Measurements from ENCODE around the gene TXNL4B. TPM values are rescaled to one million over a fixed set of nuclear protein-coding genes. Genes with fewer than 3 reads are reported as not detected.

Gene TXNL4B
- total and polyA plus RNA-seq, 2 donors: 9.9 to 13.1 TPM

GRCh38 chr16:72051818-72052217, 41.6 kb downstream of the TXNL4B start:
- Histone ChIP-seq H3K4me3 (ENCODE audit: low read length in 2 of 2) (no peak overlapping the region), H3K36me3 (ENCODE audit: control insufficient read depth in 2 of 2, insufficient read depth in 2 of 2, low read length in 1 of 2) (no peaks in the 10 kb centered on the region), H3K27ac (ENCODE audit: low read depth in 1 of 2, low read length in 1 of 2) (no peak overlapping the region), H3K9me3 (ENCODE audit: control insufficient read depth in 2 of 2, insufficient read depth in 1 of 2, low read length in 1 of 2) (peaks cover 0 to 3% of the 10 kb centered on the region in 2 donors), H3K4me1 (ENCODE audit: control insufficient read depth in 2 of 2, insufficient read depth in 2 of 2, low read length in 2 of 2) (no peaks in the 10 kb centered on the region), H3K27me3 (ENCODE audit: control insufficient read depth in 2 of 2, insufficient read depth in 1 of 2, low read length in 1 of 2) (no peaks in the 10 kb centered on the region)
- WGBS: 73% methylated on average over 2 of the region's 2 CpGs
- no peak for DNase-seq (ENCODE audit: low read depth in 6 of 9, low spot score in 9 of 9)

DNA sequence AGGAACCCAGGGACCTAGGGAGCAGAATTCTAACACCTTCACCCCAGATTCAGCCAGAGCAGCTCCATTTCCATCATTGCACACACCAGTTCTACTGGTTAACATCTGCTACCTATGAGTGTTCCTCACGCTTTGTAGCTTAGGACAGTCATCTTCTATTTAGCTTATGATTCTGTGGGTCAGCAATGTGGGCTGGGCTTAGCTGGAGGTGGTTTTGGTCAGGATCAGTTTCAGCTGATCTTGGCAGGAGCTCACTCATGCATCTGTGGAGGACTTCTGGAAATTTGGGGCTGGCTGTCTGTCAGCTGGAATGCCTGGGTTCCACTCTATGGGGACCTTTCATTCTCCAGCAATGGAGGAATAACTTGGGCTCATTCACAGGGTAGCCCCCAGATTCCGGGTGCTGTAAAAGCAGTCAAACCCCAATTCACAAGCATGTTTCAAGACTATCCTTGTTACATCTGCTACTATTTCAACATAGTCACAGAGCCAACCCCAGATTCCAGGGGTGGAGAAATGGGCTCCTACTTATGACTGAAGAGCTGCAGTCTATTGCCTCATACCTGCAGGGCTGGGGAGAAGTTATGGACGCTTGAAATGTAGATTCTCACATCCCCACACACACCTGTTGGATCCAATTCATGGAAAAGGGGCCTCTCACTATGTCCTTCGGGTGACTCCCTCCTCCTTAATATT, 42.5 kb downstream of the TXNL4B start:
- WGBS: 94% methylated on average over 4 of the region's 4 CpGs
- Histone ChIP-seq H3K27ac (ENCODE audit: low read depth in 1 of 2, low read length in 1 of 2) (no peak overlapping the region), H3K9me3 (ENCODE audit: control insufficient read depth in 2 of 2, insufficient read depth in 1 of 2, low read length in 1 of 2) (peaks cover 0 to 3% of the 10 kb centered on the region in 2 donors), H3K27me3 (ENCODE audit: control insufficient read depth in 2 of 2, insufficient read depth in 1 of 2, low read length in 1 of 2) (no peaks in the 10 kb centered on the region), H3K4me3 (ENCODE audit: low read length in 2 of 2) (no peak overlapping the region), H3K4me1 (ENCODE audit: control insufficient read depth in 2 of 2, insufficient read depth in 2 of 2, low read length in 2 of 2) (no peaks in the 10 kb centered on the region), H3K36me3 (ENCODE audit: control insufficient read depth in 2 of 2, insufficient read depth in 2 of 2, low read length in 1 of 2) (no peaks in the 10 kb centered on the region)
- DNase-seq (ENCODE audit: low read depth in 6 of 9, low spot score in 9 of 9): no peak

DNA sequence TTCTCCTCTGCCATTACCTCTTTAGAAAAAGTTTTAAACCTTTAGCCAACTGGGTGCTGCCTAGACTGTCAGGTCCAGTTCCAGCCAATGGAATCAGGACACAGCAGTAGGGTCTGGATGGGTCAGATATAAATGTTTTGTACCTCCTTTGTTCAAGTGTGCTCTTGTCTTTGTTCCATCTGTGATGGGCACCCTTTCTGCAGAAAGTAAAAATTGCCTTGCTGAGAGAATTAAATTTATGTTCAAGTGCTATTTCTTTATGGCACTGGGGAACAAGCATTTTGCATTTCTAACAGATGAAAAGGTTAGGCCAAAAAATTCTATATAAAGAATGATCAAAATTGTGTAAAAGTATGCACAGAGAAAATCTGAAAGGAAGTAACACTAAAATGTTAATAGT, 44.3 kb downstream of the TXNL4B start:
- no peak for DNase-seq (ENCODE audit: low read depth in 6 of 9, low spot score in 9 of 9)
- Histone ChIP-seq H3K9me3 (ENCODE audit: control insufficient read depth in 2 of 2, insufficient read depth in 1 of 2, low read length in 1 of 2) (peaks cover 0 to 3% of the 10 kb centered on the region in 2 donors), H3K4me1 (ENCODE audit: control insufficient read depth in 2 of 2, insufficient read depth in 2 of 2, low read length in 2 of 2) (no peaks in the 10 kb centered on the region), H3K36me3 (ENCODE audit: control insufficient read depth in 2 of 2, insufficient read depth in 2 of 2, low read length in 1 of 2) (no peaks in the 10 kb centered on the region), H3K4me3 (ENCODE audit: low read length in 2 of 2) (no peak overlapping the region), H3K27ac (ENCODE audit: low read depth in 1 of 2, low read length in 1 of 2) (no peak overlapping the region), H3K27me3 (ENCODE audit: control insufficient read depth in 2 of 2, insufficient read depth in 1 of 2, low read length in 1 of 2) (no peaks in the 10 kb centered on the region)

GRCh38 chr16:72044825-72045359, 48.5 kb downstream of the TXNL4B start:
- peaks cover 0 to 11% of the 10 kb centered on the region in 2 donors for H3K36me3 ChIP-seq (ENCODE audit: control insufficient read depth in 2 of 2, insufficient read depth in 2 of 2, low read length in 1 of 2)

DNA sequence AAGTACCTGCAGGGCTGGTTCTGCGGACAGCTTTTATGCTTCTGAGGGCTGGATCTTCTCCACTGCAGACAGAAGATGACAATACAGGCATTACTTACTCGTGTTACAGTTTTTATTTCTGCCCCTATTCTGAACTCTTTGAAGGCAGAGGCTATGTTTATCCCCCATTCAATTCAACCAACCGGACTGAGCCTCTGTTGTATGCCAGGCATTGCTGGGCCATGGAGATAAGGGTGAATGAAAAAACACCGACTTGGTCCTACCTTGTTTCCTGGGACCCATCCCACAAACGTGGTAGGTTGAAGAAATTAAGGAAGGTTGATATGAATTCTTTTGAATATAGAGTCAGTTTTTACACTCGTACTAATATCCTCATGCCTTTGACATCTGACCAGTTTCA, 49.1 kb downstream of the TXNL4B start:
- no peaks in the 10 kb centered on the region for H3K4me1 ChIP-seq (ENCODE audit: control insufficient read depth in 2 of 2, insufficient read depth in 2 of 2, low read length in 2 of 2)
- H3K4me3 ChIP-seq (ENCODE audit: low read length in 2 of 2): no peak overlapping the region
- H3K9me3 ChIP-seq (ENCODE audit: control insufficient read depth in 2 of 2, insufficient read depth in 1 of 2, low read length in 1 of 2): no peaks in the 10 kb centered on the region
- H3K27me3 ChIP-seq (ENCODE audit: control insufficient read depth in 2 of 2, insufficient read depth in 1 of 2, low read length in 1 of 2): no peaks in the 10 kb centered on the region
- H3K27ac ChIP-seq (ENCODE audit: low read depth in 1 of 2, low read length in 1 of 2): no peak overlapping the region
- no peak for DNase-seq (ENCODE audit: low read depth in 6 of 9, low spot score in 9 of 9)
- 83% methylated on average over 6 of the region's 6 CpGs for WGBS
- H3K36me3 ChIP-seq (ENCODE audit: control insufficient read depth in 2 of 2, insufficient read depth in 2 of 2, low read length in 1 of 2): peaks cover 0 to 11% of the 10 kb centered on the region in 2 donors

More at GRCh38 chr16:72044825-72045359, 48.5 kb downstream of the TXNL4B start:
- no peak overlapping the region for H3K4me3 ChIP-seq (ENCODE audit: low read length in 2 of 2)
- no peaks in the 10 kb centered on the region for H3K4me1 ChIP-seq (ENCODE audit: control insufficient read depth in 2 of 2, insufficient read depth in 2 of 2, low read length in 2 of 2)
- H3K9me3 ChIP-seq (ENCODE audit: control insufficient read depth in 2 of 2, insufficient read depth in 1 of 2, low read length in 1 of 2): peaks cover 0 to 3% of the 10 kb centered on the region in 2 donors
- 93% methylated on average over 2 of the region's 2 CpGs for WGBS
- H3K27me3 ChIP-seq (ENCODE audit: control insufficient read depth in 2 of 2, insufficient read depth in 1 of 2, low read length in 1 of 2): no peaks in the 10 kb centered on the region
- no peak overlapping the region for H3K27ac ChIP-seq (ENCODE audit: low read depth in 1 of 2, low read length in 1 of 2)
- DNase-seq (ENCODE audit: low read depth in 6 of 9, low spot score in 9 of 9): no peak

DNA sequence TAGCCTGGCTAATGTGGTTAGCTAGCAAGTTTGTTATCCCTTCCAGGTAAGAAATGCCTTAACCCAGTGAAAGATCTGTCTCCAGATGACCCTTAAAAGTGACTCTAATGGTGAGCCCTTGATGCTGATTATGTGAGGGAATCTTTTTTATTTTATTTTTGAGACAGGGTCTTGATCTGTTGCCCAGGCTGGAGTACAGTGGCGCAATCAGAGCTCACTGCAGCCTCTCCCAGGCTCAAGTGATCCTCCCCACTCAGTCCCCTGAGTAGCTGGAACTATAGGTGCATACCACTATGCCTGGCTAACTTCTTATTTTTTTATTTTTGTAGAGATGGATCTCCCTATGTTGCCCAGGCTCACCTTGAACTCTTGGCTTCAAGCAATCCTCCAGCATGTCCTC, 49.9 kb downstream of the TXNL4B start:
- WGBS: 100% methylated on average over 1 of the region's 1 CpG
- Histone ChIP-seq H3K27me3 (ENCODE audit: control insufficient read depth in 2 of 2, insufficient read depth in 1 of 2, low read length in 1 of 2) (no peaks in the 10 kb centered on the region), H3K36me3 (ENCODE audit: control insufficient read depth in 2 of 2, insufficient read depth in 2 of 2, low read length in 1 of 2) (peaks cover 0 to 11% of the 10 kb centered on the region in 2 donors)

GRCh38 chr16:72043058-72043457, 50.4 kb downstream of the TXNL4B start:
- H3K36me3 ChIP-seq (ENCODE audit: control insufficient read depth in 2 of 2, insufficient read depth in 2 of 2, low read length in 1 of 2): peaks cover 0 to 11% of the 10 kb centered on the region in 2 donors
- H3K27me3 ChIP-seq (ENCODE audit: control insufficient read depth in 2 of 2, insufficient read depth in 1 of 2, low read length in 1 of 2): no peaks in the 10 kb centered on the region
- no peaks in the 10 kb centered on the region for H3K4me1 ChIP-seq (ENCODE audit: control insufficient read depth in 2 of 2, insufficient read depth in 2 of 2, low read length in 2 of 2)
- no peaks in the 10 kb centered on the region for H3K9me3 ChIP-seq (ENCODE audit: control insufficient read depth in 2 of 2, insufficient read depth in 1 of 2, low read length in 1 of 2)
- H3K4me3 ChIP-seq (ENCODE audit: low read length in 2 of 2): no peak overlapping the region
- WGBS: 62% methylated on average over 3 of the region's 3 CpGs
- no peak for DNase-seq (ENCODE audit: low read depth in 6 of 9, low spot score in 9 of 9)
- H3K27ac ChIP-seq (ENCODE audit: low read depth in 1 of 2, low read length in 1 of 2): no peak overlapping the region

More for the DNA sequence above, 49.9 kb downstream of the TXNL4B start:
- no peak overlapping the region for H3K4me3 ChIP-seq (ENCODE audit: low read length in 2 of 2)
- no peak for DNase-seq (ENCODE audit: low read depth in 6 of 9, low spot score in 9 of 9)
- H3K4me1 ChIP-seq (ENCODE audit: control insufficient read depth in 2 of 2, insufficient read depth in 2 of 2, low read length in 2 of 2): no peaks in the 10 kb centered on the region
- no peaks in the 10 kb centered on the region for H3K9me3 ChIP-seq (ENCODE audit: control insufficient read depth in 2 of 2, insufficient read depth in 1 of 2, low read length in 1 of 2)
- no peak overlapping the region for H3K27ac ChIP-seq (ENCODE audit: low read depth in 1 of 2, low read length in 1 of 2)

DNA sequence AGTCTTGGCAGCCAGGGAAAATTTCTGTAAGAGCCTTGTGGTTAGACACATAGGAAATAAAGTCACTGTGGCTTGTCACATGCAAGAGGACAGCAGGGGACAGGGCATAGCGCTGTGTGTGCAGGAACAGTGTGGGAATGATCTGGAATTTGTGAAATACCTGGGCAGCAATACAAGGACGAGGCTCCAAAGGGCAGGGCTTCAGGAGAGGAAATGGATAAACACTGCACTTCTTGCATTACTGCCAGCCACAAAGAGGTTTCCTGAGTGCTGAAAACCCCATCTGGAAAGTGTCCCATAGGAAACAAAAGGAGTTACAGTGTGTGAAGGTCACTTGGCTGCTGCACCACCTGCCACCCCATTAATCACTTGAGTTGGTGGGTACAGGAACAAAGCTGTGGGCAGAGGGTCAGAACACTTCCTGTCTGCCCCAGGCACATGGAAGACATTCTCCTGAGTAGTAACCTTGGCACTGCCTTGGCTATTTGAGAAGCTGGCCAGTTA, 51.2 kb downstream of the TXNL4B start:
- Histone ChIP-seq H3K4me1 (ENCODE audit: control insufficient read depth in 2 of 2, insufficient read depth in 2 of 2, low read length in 2 of 2) (no peaks in the 10 kb centered on the region), H3K36me3 (ENCODE audit: control insufficient read depth in 2 of 2, insufficient read depth in 2 of 2, low read length in 1 of 2) (peaks cover 0 to 11% of the 10 kb centered on the region in 2 donors), H3K9me3 (ENCODE audit: control insufficient read depth in 2 of 2, insufficient read depth in 1 of 2, low read length in 1 of 2) (no peaks in the 10 kb centered on the region), H3K27ac (ENCODE audit: low read depth in 1 of 2, low read length in 1 of 2) (no peak overlapping the region), H3K27me3 (ENCODE audit: control insufficient read depth in 2 of 2, insufficient read depth in 1 of 2, low read length in 1 of 2) (no peaks in the 10 kb centered on the region), H3K4me3 (ENCODE audit: low read length in 2 of 2) (no peak overlapping the region)
- WGBS: 79% methylated on average over 2 of the region's 2 CpGs
- no peak for DNase-seq (ENCODE audit: low read depth in 6 of 9, low spot score in 9 of 9)

- H3K4me3 ChIP-seq (ENCODE audit: low read length in 2 of 2): no peak overlapping the region
- no peaks in the 10 kb centered on the region for H3K4me1 ChIP-seq (ENCODE audit: control insufficient read depth in 2 of 2, insufficient read depth in 2 of 2, low read length in 2 of 2)
- no peak overlapping the region for H3K27ac ChIP-seq (ENCODE audit: low read depth in 1 of 2, low read length in 1 of 2)
- peaks cover 0 to under 1% of the 10 kb centered on the region in 2 donors for H3K36me3 ChIP-seq (ENCODE audit: control insufficient read depth in 2 of 2, insufficient read depth in 2 of 2, low read length in 1 of 2)
- no peak for DNase-seq (ENCODE audit: low read depth in 6 of 9, low spot score in 9 of 9)
- no peaks in the 10 kb centered on the region for H3K9me3 ChIP-seq (ENCODE audit: control insufficient read depth in 2 of 2, insufficient read depth in 1 of 2, low read length in 1 of 2)
- 92% methylated on average over 5 of the region's 5 CpGs for WGBS
- H3K27me3 ChIP-seq (ENCODE audit: control insufficient read depth in 2 of 2, insufficient read depth in 1 of 2, low read length in 1 of 2): no peaks in the 10 kb centered on the region
These were observed 57.3 kb downstream of the TXNL4B start for GRCh38 chr16:72036098-72036497.
